H1 (cell line): Measurements from ENCODE around the gene STEAP1B. TPM values are rescaled to one million over a fixed set of nuclear protein-coding genes. Genes with fewer than 3 reads are reported as not detected.

ENCODE experiments used
- CTCF ChIA-PET: fragments of 300-600 bp; sonication (Branson Sonifier 250); formaldehyde crosslinking; loops from one replicate; lab custom pipeline; 2021; ENCODE audit not compliant: partially characterized antibody; lab: Charles Lee
- POLR2A ChIA-PET: fragments of 300-600 bp; sonication (Branson Sonifier 250); formaldehyde crosslinking; loops from one replicate; lab custom pipeline; 2021; ENCODE audit warnings: inconsistent platforms; ENCODE audit not compliant: partially characterized antibody; lab: Charles Lee
- DNase-seq, 2 experiments: peaks; one replicate each; pipeline versions ENCODE4 v3.0.0 to v3.0.0-alpha.2; 2010 to 2022; ENCODE audit warnings: low spot score in 2 of 2, low read depth in 1 of 2, mixed read lengths in 1 of 2
- FAIRE-seq: peaks from 2 replicates; lab custom pipeline; 2011; peaks lifted over from hg19 to GRCh38; lab: Jason Lieb, UNC
- H2AFZ ChIP-seq: 2 replicates; pipeline ENCODE4 v1.8.1; 2012; ENCODE audit warnings: low read length, inconsistent platforms
- H2AK5ac ChIP-seq: 2 replicates; pipeline ENCODE4 v1.6.1; 2013; ENCODE audit warnings: low read depth, low read length
- H2BK120ac ChIP-seq: replicated peaks from 2 replicates; pipeline ENCODE3; 2013; ENCODE audit warnings: low read depth, low read length, inconsistent platforms
- H2BK12ac ChIP-seq: 2 replicates; pipeline ENCODE4 v1.6.1; 2013; ENCODE audit warnings: low read depth, low read length
- H2BK15ac ChIP-seq: 2 replicates; pipeline ENCODE4 v1.6.1; 2013; ENCODE audit warnings: low read length
- H2BK20ac ChIP-seq: 2 replicates; pipeline ENCODE4 v1.6.1; 2013; ENCODE audit warnings: low read length
- H2BK5ac ChIP-seq: 2 replicates; pipeline ENCODE4 v1.6.1; 2013; ENCODE audit warnings: low read depth, low read length
- H3K14ac ChIP-seq: 2 replicates; pipeline ENCODE4 v1.6.1; 2013; ENCODE audit warnings: inconsistent platforms; ENCODE audit not compliant: insufficient read length
- H3K18ac ChIP-seq: 2 replicates; pipeline ENCODE4 v1.6.1; 2013; ENCODE audit warnings: low read length; ENCODE audit errors: extremely low read depth
- H3K23ac ChIP-seq: 2 replicates; pipeline ENCODE4 v1.6.1; 2013; ENCODE audit warnings: inconsistent platforms; ENCODE audit not compliant: insufficient read length
- H3K23me2 ChIP-seq: 2 replicates; pipeline ENCODE4 v1.6.1; 2013; ENCODE audit warnings: low read depth, low read length
- H3K27ac ChIP-seq: 2 replicates; pipeline ENCODE4 v1.6.1; 2011; ENCODE audit warnings: low read depth, low read length, inconsistent platforms
- H3K27me3 ChIP-seq, 4 experiments: replicated peaks in 1 of 4; 1 replicate in 1 of 4; 2 replicates in 3 of 4; pipeline versions ENCODE4 v1.6.1 to v1.8.1; 2011 to 2013; ENCODE audit warnings: low read length in 3 of 4, mild to moderate bottlenecking in 3 of 4, inconsistent platforms in 2 of 4, mixed read lengths in 2 of 4, moderate library complexity in 1 of 4; ENCODE audit not compliant: control insufficient read depth in 3 of 4, insufficient read depth in 3 of 4; ENCODE audit errors: extremely low read depth in 1 of 4
- H3K36me3 ChIP-seq, 4 experiments: 2 replicates each; pipeline versions ENCODE4 v1.6.1 to v1.8.1; 2011 to 2013; ENCODE audit warnings: mild to moderate bottlenecking in 4 of 4, low read length in 3 of 4, moderate library complexity in 2 of 4, control low read depth in 1 of 4, inconsistent platforms in 1 of 4; ENCODE audit not compliant: insufficient read depth in 4 of 4, control insufficient read depth in 2 of 4
- H3K4ac ChIP-seq: replicated peaks from 2 replicates; pipeline ENCODE3; 2013; ENCODE audit warnings: low read length, low read depth, mixed read lengths, inconsistent platforms; ENCODE audit not compliant: insufficient read length
- H3K4me1 ChIP-seq, 4 experiments: replicated peaks in 1 of 4; 1 replicate in 1 of 4; 2 replicates in 3 of 4; pipeline versions ENCODE4 v1.6.1 to v1.8.1; 2011 to 2013; ENCODE audit warnings: low read length in 3 of 4, inconsistent platforms in 2 of 4, mixed read lengths in 1 of 4; ENCODE audit not compliant: insufficient read depth in 4 of 4, control insufficient read depth in 3 of 4
- H3K4me2 ChIP-seq, 2 experiments: 2 replicates each; pipeline versions ENCODE4 v1.6.1 to v1.8.1; 2011 to 2013; ENCODE audit warnings: low read depth in 2 of 2, low read length in 2 of 2, control low read depth in 1 of 2, inconsistent platforms in 1 of 2, mild to moderate bottlenecking in 1 of 2; ENCODE audit not compliant: insufficient read depth in 1 of 2
- H3K4me3 ChIP-seq, 4 experiments: fragments of 200-600, 300-600 bp in 1 of 4; sonication (generic), shearing (Covaris generic), sonication (Bioruptor Twin) in 1 of 4; 2 replicates each; pipeline versions ENCODE4 v1.5.1 to v1.8.1; 2011 to 2016; ENCODE audit warnings: low read length in 4 of 4, low read depth in 3 of 4, control low read depth in 2 of 4, inconsistent platforms in 2 of 4, mild to moderate bottlenecking in 2 of 4, mixed read lengths in 1 of 4, moderate library complexity in 1 of 4; ENCODE audit not compliant: insufficient read depth in 2 of 4; ENCODE audit errors: extremely low read depth in 1 of 4
- H3K56ac ChIP-seq: replicated peaks from 2 replicates; pipeline ENCODE3; 2013; ENCODE audit warnings: low read depth, mild to moderate bottlenecking, mixed read lengths, low read length, inconsistent platforms; ENCODE audit not compliant: insufficient read length
- H3K79me1 ChIP-seq: 2 replicates; pipeline ENCODE4 v1.6.1; 2013; ENCODE audit warnings: low read depth, low read length, control low read depth
- H3K79me2 ChIP-seq, 2 experiments: 2 replicates each; pipeline versions ENCODE4 v1.6.1 to v1.8.1; 2012 to 2013; ENCODE audit warnings: low read length in 2 of 2, mild to moderate bottlenecking in 2 of 2, inconsistent platforms in 1 of 2; ENCODE audit not compliant: insufficient read depth in 2 of 2, control insufficient read depth in 1 of 2
- H3K9ac ChIP-seq, 4 experiments: replicated peaks in 1 of 4; 1 replicate in 1 of 4; 2 replicates in 3 of 4; pipeline versions ENCODE4 v1.6.1 to v1.8.1; 2011 to 2013; ENCODE audit warnings: low read depth in 3 of 4, low read length in 3 of 4, control low read depth in 2 of 4, mild to moderate bottlenecking in 2 of 4, moderate library complexity in 2 of 4, inconsistent platforms in 1 of 4; ENCODE audit errors: extremely low read depth in 1 of 4
- H3K9me3 ChIP-seq, 2 experiments: 2 replicates each; pipeline versions ENCODE4 v1.6.1 to v1.8.1; 2012 to 2013; ENCODE audit warnings: mild to moderate bottlenecking in 2 of 2, moderate library complexity in 2 of 2, control low read depth in 1 of 2, inconsistent platforms in 1 of 2, low read depth in 1 of 2, low read length in 1 of 2, mixed read lengths in 1 of 2; ENCODE audit not compliant: insufficient read depth in 2 of 2
- H4K20me1 ChIP-seq, 2 experiments: replicated peaks in 1 of 2; 2 replicates each; pipeline versions ENCODE3 to v1.8.1; 2011 to 2013; ENCODE audit warnings: inconsistent platforms in 2 of 2, low read length in 2 of 2, mild to moderate bottlenecking in 1 of 2; ENCODE audit not compliant: insufficient read depth in 2 of 2, control insufficient read depth in 1 of 2
- H4K5ac ChIP-seq: 2 replicates; pipeline ENCODE4 v1.6.1; 2013; ENCODE audit warnings: low read length, low read depth, mixed read lengths, inconsistent platforms; ENCODE audit not compliant: insufficient read length
- H4K8ac ChIP-seq: 2 replicates; pipeline ENCODE4 v1.8.0; 2013; ENCODE audit warnings: mild to moderate bottlenecking, moderate library complexity, low read length, inconsistent platforms; ENCODE audit not compliant: insufficient read depth; ENCODE audit errors: extremely low read depth
- H4K91ac ChIP-seq: replicated peaks from 2 replicates; pipeline ENCODE3; 2013; ENCODE audit warnings: low read length, mixed read lengths, inconsistent platforms; ENCODE audit not compliant: insufficient read length
- FOSL1 ChIP-seq: IDR thresholded peaks from 2 replicates; pipeline ENCODE4 v1.6.1; 2011; ENCODE audit warnings: mild to moderate bottlenecking, low read depth, low read length, moderate library complexity; ENCODE audit not compliant: insufficient read depth
- SIX5 ChIP-seq: IDR thresholded peaks from 2 replicates; pipeline ENCODE4 v1.6.1; 2011; ENCODE audit warnings: mild to moderate bottlenecking, low read depth, low read length
- SP4 ChIP-seq: IDR thresholded peaks from 2 replicates; pipeline ENCODE4 v1.6.1; 2012; ENCODE audit warnings: low read length, inconsistent platforms
- TAF1 ChIP-seq: IDR thresholded peaks from 2 replicates; pipeline ENCODE4 v1.6.1; 2011; ENCODE audit warnings: mild to moderate bottlenecking, low read depth, low read length
- TAF7 ChIP-seq: optimal IDR thresholded peaks from 2 replicates; pipeline ENCODE3; 2011; ENCODE audit warnings: low read depth, mild to moderate bottlenecking, inconsistent platforms, low read length, moderate library complexity, borderline replicate concordance
- TCF12 ChIP-seq: IDR thresholded peaks from 2 replicates; pipeline ENCODE4 v1.6.1; 2011; ENCODE audit warnings: low read depth, mild to moderate bottlenecking, low read length
- WGBS, 2 experiments: shearing (Covaris generic) in 1 of 2; methylation state at CpG; one replicate each; pipeline versions ENCODE4 v1.1.6 to v1.1.7; 2013 to 2015; ENCODE audit warnings: low lambda C conversion rate in 2 of 2, mixed read lengths in 2 of 2, inconsistent platforms in 1 of 2, low coverage in 1 of 2, missing lambda C conversion rate in 1 of 2; ENCODE audit not compliant: insufficient replicate concordance in 2 of 2, insufficient coverage in 1 of 2, insufficient read length in 1 of 2; ENCODE audit errors: extremely low coverage in 1 of 2, missing lambda C conversion rate in 1 of 2; 5-methylcytosine and 5-hydroxymethylcytosine counted together
- polyA plus RNA-seq, 7 experiments: library from polyadenylated mRNA; depleted of rRNA in 3 of 7; stranded (reverse) in 5 of 7; unstranded in 2 of 7; fragments of >200 nt in 5 of 7; fragments of 200-250 nt in 2 of 7; gene quantifications; 1 replicate in 5 of 7; 2 replicates in 1 of 7; 4 replicates in 1 of 7; pipeline versions ENCODE4 v1.2.1 to v1.2.3, GENCODE V29; 2011 to 2013; ENCODE audit warnings: missing spikeins in 2 of 7, mixed read lengths in 2 of 7
- total RNA-seq: library from RNA; stranded (reverse); fragmentation: NEBNext Ultra II Directional; extraction: Animal tissue kit (Norgen Biotek cat#: 25700); gene quantifications from 2 replicates; pipeline ENCODE4 v1.2.1, GENCODE V29; 2021

Gene STEAP1B
- total and polyA plus RNA-seq, 2 of the 8 experiments (the other 6 are each of a cell fraction or from before 2014, with no cell fraction given): 5.4 to 8.7 TPM

GRCh38 chr7:22393913-22394729, 105.9 kb downstream of the STEAP1B start:
- FAIRE-seq: no peak
- H3K14ac ChIP-seq: no peak overlapping the region
- no peak overlapping the region for H2BK15ac ChIP-seq
- no peaks in the 10 kb centered on the region for H4K20me1 ChIP-seq
- no peak overlapping the region for H4K91ac ChIP-seq
- no peak overlapping the region for H3K4ac ChIP-seq
- no peaks in the 10 kb centered on the region for H3K9me3 ChIP-seq
- H3K27ac ChIP-seq: no peak overlapping the region
- no peaks in the 10 kb centered on the region for H3K4me1 ChIP-seq
- H3K4me2 ChIP-seq: no peak overlapping the region
- no peak overlapping the region for H2BK20ac ChIP-seq
- no peaks in the 10 kb centered on the region for H3K36me3 ChIP-seq
- H4K5ac ChIP-seq: no peak overlapping the region
- no peak overlapping the region for H3K23ac ChIP-seq
- no peaks in the 10 kb centered on the region for H3K27me3 ChIP-seq
- no peak for DNase-seq
- H2AFZ ChIP-seq: no peak overlapping the region
- H2BK120ac ChIP-seq: no peak overlapping the region
- H2BK5ac ChIP-seq: no peak overlapping the region
- H3K79me2 ChIP-seq: no peaks in the 10 kb centered on the region
- H4K8ac ChIP-seq: no peak overlapping the region
- ChIA-PET CTCF (interaction anchor here (0.5 kb wide), 1 partner anchor 174 kb away, joined by 3 read pairs; no protein-coding TSS in a partner anchor), POLR2A (interaction anchor here (1.1 kb wide), 1 partner anchor 43 kb away, joined by 3 read pairs; no protein-coding TSS in a partner anchor)
- H2BK12ac ChIP-seq: no peak overlapping the region
- H3K56ac ChIP-seq: no peak overlapping the region
- no peak overlapping the region for H3K9ac ChIP-seq
- no peak overlapping the region for H3K4me3 ChIP-seq
- no peak overlapping the region for H3K18ac ChIP-seq
- H2AK5ac ChIP-seq: no peak overlapping the region
- no peaks in the 10 kb centered on the region for H3K79me1 ChIP-seq
- TF ChIP-seq SIX5 (no peak), TCF12 (no peak), TAF7 (no peak), SP4 (no peak), TAF1 (no peak), FOSL1 (no peak)
- no peaks in the 10 kb centered on the region for H3K23me2 ChIP-seq
- 87% methylated on average over 13 of the region's 13 CpGs; no CpG with 5 or more reads in 1 of the 2 experiments for WGBS, 2 experiments
